CD14-positive monocyte (primary cell): ENCODE data around the gene IL1RAPL1. TPM values are rescaled to one million over a fixed set of nuclear protein-coding genes. Genes with fewer than 3 reads are reported as not detected.

Experiments
- DNase-seq, 3 donors: peaks; one replicate each; pipeline ENCODE4 v3.0.0-alpha.2; 2011 to 2022
- H2AFZ ChIP-seq: 2 replicates; pipeline ENCODE4 v1.6.0; 2012; ENCODE audit warnings: mild to moderate bottlenecking, low read depth, low read length, inconsistent platforms; ENCODE audit not compliant: insufficient read depth, poor library complexity, severe bottlenecking
- H3K27ac ChIP-seq, 2 donors: 1 replicate in 1 of 2; 2 replicates in 1 of 2; pipeline ENCODE4 v1.5.1; 2012 to 2013; ENCODE audit warnings: low read length in 2 of 2, control low read depth in 1 of 2, inconsistent platforms in 1 of 2, low read depth in 1 of 2, mild to moderate bottlenecking in 1 of 2
- H3K27me3 ChIP-seq, 2 donors: one replicate each; pipeline versions ENCODE4 v1.6.0 to v1.6.1; 2011 to 2013; ENCODE audit warnings: low read length in 2 of 2; ENCODE audit not compliant: control insufficient read depth in 2 of 2, insufficient read depth in 2 of 2
- H3K36me3 ChIP-seq, 2 donors: replicated peaks in 1 of 2; 1 replicate in 1 of 2; 2 replicates in 1 of 2; pipeline versions ENCODE4 v1.5.1 to v1.6.1; 2012 to 2013; ENCODE audit warnings: low read length in 2 of 2, control low read depth in 1 of 2, inconsistent platforms in 1 of 2, mild to moderate bottlenecking in 1 of 2; ENCODE audit not compliant: insufficient read depth in 2 of 2, control insufficient read depth in 1 of 2
- H3K4me1 ChIP-seq, 2 donors: 1 replicate in 1 of 2; 2 replicates in 1 of 2; pipeline versions ENCODE4 v1.5.1 to v1.6.1; 2012 to 2013; ENCODE audit warnings: low read length in 2 of 2, control low read depth in 1 of 2, inconsistent platforms in 1 of 2, mild to moderate bottlenecking in 1 of 2, moderate library complexity in 1 of 2; ENCODE audit not compliant: insufficient read depth in 2 of 2, control insufficient read depth in 1 of 2
- H3K4me2 ChIP-seq: replicated peaks from 2 replicates; pipeline ENCODE3; 2012; ENCODE audit warnings: low read length, moderate library complexity, mild to moderate bottlenecking; ENCODE audit not compliant: poor library complexity, severe bottlenecking; ENCODE audit errors: extremely low read depth
- H3K4me3 ChIP-seq, 3 experiments: fragments of 200-600 bp in 1 of 3; sonication (generic) in 1 of 3; replicated peaks in 1 of 3; 1 replicate in 2 of 3; 2 replicates in 1 of 3; pipeline ENCODE4 v1.5.1; 2011 to 2013; ENCODE audit warnings: low read length in 3 of 3, mild to moderate bottlenecking in 3 of 3, control low read depth in 2 of 3, low read depth in 2 of 3, inconsistent platforms in 1 of 3, moderate library complexity in 1 of 3
- H3K79me2 ChIP-seq: 2 replicates; pipeline ENCODE4 v1.6.0; 2012; ENCODE audit warnings: mild to moderate bottlenecking, control low read depth, inconsistent platforms, low read length, moderate library complexity; ENCODE audit not compliant: insufficient read depth
- H3K9ac ChIP-seq: 2 replicates; pipeline ENCODE4 v1.6.0; 2017; ENCODE audit warnings: low read length, mild to moderate bottlenecking; ENCODE audit not compliant: insufficient read depth, poor library complexity, severe bottlenecking
- H3K9me3 ChIP-seq, 2 donors: replicated peaks in 1 of 2; 1 replicate in 1 of 2; 2 replicates in 1 of 2; pipeline versions ENCODE4 v1.5.1 to v1.6.1; 2012 to 2013; ENCODE audit warnings: low read length in 2 of 2, control low read depth in 1 of 2; ENCODE audit not compliant: control insufficient read depth in 1 of 2, insufficient read depth in 1 of 2
- H4K20me1 ChIP-seq: 2 replicates; pipeline ENCODE4 v1.6.0; 2012; ENCODE audit warnings: mild to moderate bottlenecking, low read length, control low read depth, moderate library complexity; ENCODE audit not compliant: insufficient read depth
- H3K27ac Mint-ChIP-seq, 7 donors: one replicate each; pipeline ENCODE4 v1.8.0; 2020; ENCODE audit warnings: mild to moderate bottlenecking in 7 of 7, mixed read lengths in 7 of 7, moderate library complexity in 6 of 7, inconsistent platforms in 2 of 7
- H3K27me3 Mint-ChIP-seq, 3 donors: one replicate each; pipeline ENCODE4 v1.8.0; 2021 to 2022; ENCODE audit warnings: low read depth in 3 of 3, mild to moderate bottlenecking in 3 of 3, mixed read lengths in 3 of 3, moderate library complexity in 3 of 3, inconsistent platforms in 1 of 3
- H3K36me3 Mint-ChIP-seq, 2 donors: one replicate each; pipeline ENCODE4 v1.8.0; 2020; ENCODE audit warnings: mixed read lengths in 2 of 2, inconsistent platforms in 1 of 2, mild to moderate bottlenecking in 1 of 2
- H3K4me1 Mint-ChIP-seq: one replicate; pipeline ENCODE4 v1.8.0; 2020; ENCODE audit warnings: mild to moderate bottlenecking, mixed read lengths
- H3K4me3 Mint-ChIP-seq, 2 donors: one replicate each; pipeline ENCODE4 v1.8.0; 2020; ENCODE audit warnings: mild to moderate bottlenecking in 2 of 2, mixed read lengths in 2 of 2, moderate library complexity in 1 of 2
- H3K9me3 Mint-ChIP-seq, 7 donors: one replicate each; pipeline ENCODE4 v1.8.0; 2020 to 2022; ENCODE audit warnings: mixed read lengths in 7 of 7, mild to moderate bottlenecking in 6 of 7, moderate library complexity in 6 of 7, inconsistent platforms in 2 of 7
- CTCF ChIP-seq: fragments of 200-600 bp; IDR thresholded peaks from one replicate; pipeline ENCODE4 v1.8.0; 2022; ENCODE audit warnings: antibody characterized with exemption, mild to moderate bottlenecking
- WGBS: methylation state at CpG from one replicate; pipeline ENCODE4 v1.1.5; 2013; ENCODE audit warnings: missing lambda C conversion rate; ENCODE audit not compliant: insufficient coverage; 5-methylcytosine and 5-hydroxymethylcytosine counted together
- intact Hi-C, 2 donors: fragments of 100-400 bp; cut with micrococcal nuclease; formaldehyde crosslinking; loops; one replicate each; pipeline versions ENCODE4 v1.15.0 to v1.15.1; 2023
- polyA plus RNA-seq, 3 donors: library from polyadenylated mRNA; depleted of rRNA in 1 of 3; unstranded in 2 of 3; stranded (reverse) in 1 of 3; fragments of 300-500 nt in 2 of 3; fragments of >200 nt in 1 of 3; fragmentation: Illumina TruSeq in 2 of 3; gene quantifications; 1 replicate in 2 of 3; 2 replicates in 1 of 3; pipeline ENCODE4 v1.2.3, GENCODE V29; 2012 to 2021

The IL1RAPL1 gene
- polyA plus RNA-seq, 3 donors = not detected

- intact Hi-C loops = no loop called here
- no peaks in the 10 kb centered on the region for H3K9me3 ChIP-seq
- no peak overlapping the region for H3K27ac ChIP-seq
- no peaks in the 10 kb centered on the region for H4K20me1 ChIP-seq
- no CpG with 5 or more reads among the region's 1 CpG for WGBS
- no peak for DNase-seq
- H3K79me2 ChIP-seq = no peaks in the 10 kb centered on the region
- H3K4me2 ChIP-seq = no peak overlapping the region
- no peaks in the 10 kb centered on the region for H3K27me3 ChIP-seq
- Mint-ChIP-seq H3K27ac (peak overlapping the region in 1 of 7 donors; percentile 50), H3K4me1 (no peaks in the 10 kb centered on the region), H3K9me3 (peaks cover 0 to 8% (median 0%) of the 10 kb centered on the region in 7 donors), H3K4me3 (no peak overlapping the region), H3K36me3 (no peaks in the 10 kb centered on the region), H3K27me3 (peaks cover 0 to 2% (median 0%) of the 10 kb centered on the region in 3 donors)
- H3K4me3 ChIP-seq = no peak overlapping the region
- no peaks in the 10 kb centered on the region for H3K4me1 ChIP-seq
- TF ChIP-seq CTCF = no peak
- H3K36me3 ChIP-seq = no peaks in the 10 kb centered on the region
- no peak overlapping the region for H3K9ac ChIP-seq
- H2AFZ ChIP-seq = no peak overlapping the region
Measured at GRCh38 chrX:29066516-29066915, 479.3 kb downstream of the IL1RAPL1 start.

- Histone ChIP-seq H3K36me3 (no peaks in the 10 kb centered on the region), H3K9ac (no peak overlapping the region), H3K27ac (no peak overlapping the region), H3K79me2 (no peaks in the 10 kb centered on the region), H3K4me3 (no peak overlapping the region), H2AFZ (no peak overlapping the region), H3K4me1 (no peaks in the 10 kb centered on the region), H3K9me3 (no peaks in the 10 kb centered on the region), H3K4me2 (no peak overlapping the region), H4K20me1 (no peaks in the 10 kb centered on the region), H3K27me3 (no peaks in the 10 kb centered on the region)
- TF ChIP-seq CTCF = no peak
- intact Hi-C loops = no loop called here
- Mint-ChIP-seq H3K36me3 (no peaks in the 10 kb centered on the region), H3K9me3 (peaks cover 0 to 8% (median 0%) of the 10 kb centered on the region in 7 donors), H3K4me1 (no peaks in the 10 kb centered on the region), H3K27ac (no peak overlapping the region), H3K4me3 (no peak overlapping the region), H3K27me3 (peaks cover 0 to 2% (median 0%) of the 10 kb centered on the region in 3 donors)
- DNase-seq = no peak
- no CpG with 5 or more reads among the region's 4 CpGs for WGBS
Measured at GRCh38 chrX:29067351-29067750, 480.1 kb downstream of the IL1RAPL1 start.
